GM18526 (cell line): ENCODE data around the gene DPP3.

Experiments used
- POLR2A ChIP-seq: IDR thresholded peaks from 3 replicates; pipeline ENCODE4 v1.6.1; 2011; ENCODE audit not compliant: insufficient read length; ENCODE audit errors: extremely low read depth

Gene DPP3

DNA sequence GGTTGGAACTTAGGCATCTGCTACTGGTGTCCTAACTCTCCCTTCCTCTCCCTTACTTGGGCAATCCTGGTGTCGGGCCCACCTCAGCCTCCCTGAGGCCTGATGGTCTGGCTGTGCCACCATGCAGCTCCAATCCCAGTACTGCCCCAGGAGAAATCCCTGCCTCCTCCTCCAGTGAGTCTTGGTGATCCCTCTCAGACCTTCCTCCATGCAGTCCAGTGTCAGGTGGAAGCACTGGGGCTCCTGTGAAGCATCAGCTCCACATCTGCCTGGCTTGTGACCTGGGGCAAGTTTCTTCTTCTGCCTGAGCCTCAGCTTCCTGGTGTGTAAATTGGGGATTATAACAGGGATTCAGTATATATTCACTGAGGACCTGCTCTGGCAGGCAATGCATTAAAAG is 15.3 kb upstream of the DPP3 start:
- no peak for TF ChIP-seq POLR2A

DNA sequence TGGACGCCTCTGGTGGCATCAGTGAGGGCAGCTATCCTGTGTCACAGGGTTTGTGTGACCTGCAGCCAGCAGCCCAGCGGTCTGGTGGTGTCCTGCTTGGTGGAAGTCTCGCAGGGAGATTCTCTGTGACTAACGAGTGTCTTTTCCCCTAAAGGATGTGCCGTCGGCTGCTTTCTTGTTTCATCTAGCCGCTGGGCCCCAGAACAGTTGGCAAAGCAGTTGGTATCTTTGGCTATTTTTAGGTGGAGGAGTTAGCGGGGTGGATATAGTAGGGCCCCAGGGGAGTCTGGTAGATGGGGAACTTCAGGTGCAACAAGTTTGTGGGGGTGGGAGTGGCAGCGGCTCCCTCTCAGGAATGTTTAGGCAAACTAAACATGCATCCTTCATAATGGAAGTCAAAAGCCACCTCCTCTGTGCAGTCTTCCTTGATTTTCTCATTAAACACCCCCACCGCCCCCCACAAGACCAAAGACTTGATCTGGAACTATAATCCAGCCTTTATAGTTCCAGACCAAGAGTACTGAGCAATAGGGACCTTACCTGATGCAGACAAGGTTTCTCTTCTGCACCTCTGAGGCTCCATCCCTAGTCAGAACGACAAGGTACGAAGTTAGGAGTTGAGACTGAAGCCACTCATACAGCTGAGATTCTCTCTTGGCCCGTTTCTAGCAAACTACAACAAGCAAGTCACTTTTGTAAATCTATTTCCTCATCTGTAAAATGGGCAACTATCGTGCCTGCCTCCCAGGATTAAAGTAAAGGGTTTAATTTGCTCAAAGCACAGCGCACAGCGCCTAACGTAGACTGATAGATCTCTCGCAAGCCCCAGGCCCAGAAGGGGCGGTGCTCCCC is 14.6 kb upstream of the DPP3 start:
- no peak for TF ChIP-seq POLR2A

DNA sequence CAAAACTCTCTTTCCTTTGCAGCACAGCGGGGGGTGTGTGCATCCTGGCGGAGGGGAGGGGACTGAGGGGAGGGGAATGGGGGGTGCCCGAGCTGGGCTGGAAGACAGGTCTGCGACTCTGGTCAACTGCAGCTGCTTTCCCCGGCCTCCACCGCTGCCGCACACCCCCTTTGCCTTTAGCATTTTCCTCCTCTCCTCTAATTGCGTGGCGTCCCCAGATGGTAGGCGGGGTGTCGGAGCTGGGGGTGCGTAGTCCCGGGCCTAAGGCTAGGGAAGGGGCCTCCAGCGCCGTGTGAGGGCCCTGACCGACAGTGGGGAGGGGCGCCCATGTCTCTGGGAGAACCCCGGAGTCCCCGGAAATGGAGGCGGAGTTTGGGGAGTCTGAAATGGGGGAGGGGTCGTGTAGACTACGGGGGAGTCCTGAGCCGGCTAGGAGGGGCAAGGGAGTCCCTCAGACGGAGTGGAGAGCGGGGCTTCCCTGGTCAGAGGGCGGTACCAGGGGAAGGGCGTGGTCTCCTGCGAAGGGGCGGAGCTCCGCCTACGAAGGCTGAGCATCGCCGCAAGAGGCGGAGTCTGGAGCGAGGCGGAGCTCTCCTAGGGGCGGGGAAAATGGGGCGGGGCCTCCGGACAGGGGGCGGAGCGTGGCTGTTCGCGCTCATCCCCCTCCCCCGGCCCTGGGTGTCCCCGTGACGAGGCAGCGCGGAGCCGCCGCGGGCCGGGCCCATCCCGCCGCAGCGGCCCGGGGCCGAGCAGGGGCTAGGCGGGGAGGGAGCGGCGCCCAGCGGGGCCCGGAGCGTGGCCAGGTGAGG is 13.8 kb upstream of the DPP3 start, which contains the start of gene PELI3:
Gene PELI3 (plus strand): TSS at position 681 of the 809 bp plus-strand sequence. CDS start 1,224 bp downstream, outside the sequence.
- no peak for TF ChIP-seq POLR2A

DNA sequence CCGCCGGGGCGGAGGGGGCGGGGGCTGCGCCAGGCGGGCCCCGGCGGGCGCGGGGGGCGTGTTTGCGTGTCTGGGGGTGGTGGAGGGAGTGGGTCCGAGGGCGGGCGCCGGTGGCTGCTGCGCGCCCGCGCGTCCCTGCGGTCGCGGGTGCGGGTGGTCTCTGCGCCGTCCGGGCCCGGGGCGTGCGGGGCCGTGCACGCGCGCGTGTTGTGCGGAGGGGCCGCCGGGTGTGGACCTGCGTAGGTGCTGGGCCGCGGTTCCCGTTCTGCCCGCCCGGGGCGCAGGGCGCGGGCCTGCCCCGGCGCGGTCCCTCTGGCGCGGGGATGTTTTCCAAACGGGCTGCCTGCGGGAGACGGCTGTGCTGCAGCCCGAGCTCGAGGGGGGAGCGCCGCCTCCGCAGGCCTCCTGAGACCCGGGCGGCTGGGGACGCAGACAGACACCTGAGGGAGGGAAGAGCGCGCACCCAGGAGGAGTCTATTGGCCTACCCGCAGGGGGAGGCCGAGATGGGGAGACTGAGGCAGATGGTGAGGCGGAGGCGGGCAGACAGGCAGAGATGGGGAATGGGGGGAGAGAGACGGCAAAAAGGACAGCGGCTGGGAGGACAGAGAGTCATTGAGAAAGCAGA is 13.1 kb upstream of the DPP3 start:
- TF ChIP-seq POLR2A = no peak

DNA sequence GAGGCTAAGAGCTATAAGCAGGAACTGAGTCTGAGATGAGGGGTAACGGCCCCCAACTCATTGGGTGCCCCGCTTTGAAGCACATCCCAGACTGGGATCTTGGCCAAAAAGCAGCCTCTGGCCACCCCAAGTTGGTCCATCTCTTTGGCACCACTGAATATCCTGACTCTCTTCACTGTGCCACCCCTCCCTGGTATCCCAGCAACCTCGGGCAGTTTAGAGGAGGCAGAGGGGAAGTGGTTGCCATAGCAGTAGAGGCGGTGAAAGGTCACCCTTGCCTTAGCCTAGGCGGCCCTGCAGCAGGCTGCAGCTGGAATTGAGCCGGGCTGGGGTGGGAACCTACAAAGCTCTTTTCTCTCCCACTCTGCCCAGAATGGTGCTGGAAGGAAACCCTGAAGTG is 12.5 kb upstream of the DPP3 start:
- TF ChIP-seq POLR2A = no peak

DNA sequence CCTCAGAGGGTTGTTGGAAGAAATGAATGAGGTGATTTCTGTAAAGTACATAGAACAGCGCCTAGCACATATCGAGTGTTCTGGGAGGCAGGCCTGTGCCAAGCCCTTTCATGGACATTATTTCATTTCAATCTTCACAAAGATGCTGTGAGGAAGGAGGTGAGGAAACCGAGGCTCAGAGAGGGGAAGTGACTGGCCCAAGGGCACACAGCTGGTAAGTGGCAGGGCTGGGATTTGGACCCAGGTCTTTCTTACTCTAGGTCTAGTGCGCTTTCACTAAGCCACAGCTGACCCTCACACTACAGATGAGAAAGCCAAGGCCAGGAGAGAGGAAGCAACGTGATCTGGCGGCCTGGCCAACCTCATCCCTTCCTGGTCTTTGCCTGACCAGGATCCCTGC is 11.5 kb upstream of the DPP3 start:
- TF ChIP-seq POLR2A = no peak

DNA sequence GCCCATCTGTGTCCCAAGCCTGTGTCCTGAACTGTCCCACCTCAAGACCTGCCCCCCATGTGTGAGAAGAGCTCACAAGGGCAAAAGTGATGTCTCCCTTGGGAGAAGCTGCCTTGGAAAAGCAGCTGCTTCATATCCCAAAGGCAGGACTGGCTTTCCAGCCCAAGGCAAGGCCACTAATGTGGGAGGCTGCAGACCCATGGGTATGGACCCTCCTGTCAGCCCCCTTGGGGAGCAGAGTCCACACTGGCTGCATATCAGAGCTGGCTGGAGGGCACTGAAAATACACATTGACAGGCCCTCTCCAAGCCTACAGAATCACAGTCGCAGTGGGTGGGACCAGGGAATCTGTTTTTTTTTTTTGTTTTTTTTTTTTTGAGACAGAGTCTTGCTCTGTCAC is 10.8 kb upstream of the DPP3 start:
- no peak for TF ChIP-seq POLR2A

DNA sequence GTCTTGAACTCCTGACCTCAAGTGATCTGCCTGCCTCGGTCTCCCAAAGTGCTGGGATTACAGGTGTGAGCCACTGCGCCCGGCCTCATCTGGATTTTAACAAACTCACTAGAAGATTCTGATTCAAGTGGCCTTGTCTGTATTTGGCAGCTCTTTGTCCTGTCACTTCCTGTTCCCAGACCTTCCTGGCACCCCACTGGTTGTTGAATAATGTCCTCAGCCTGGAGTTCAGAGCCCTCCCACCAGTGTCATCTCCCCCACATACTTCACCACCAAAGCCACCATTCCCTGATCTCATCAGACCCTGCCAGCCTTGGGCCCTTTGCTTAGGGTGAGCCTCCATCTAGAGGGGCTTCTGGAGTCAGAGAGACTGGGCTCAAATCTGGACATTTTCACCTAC is 10.2 kb upstream of the DPP3 start:
- no peak for TF ChIP-seq POLR2A

DNA sequence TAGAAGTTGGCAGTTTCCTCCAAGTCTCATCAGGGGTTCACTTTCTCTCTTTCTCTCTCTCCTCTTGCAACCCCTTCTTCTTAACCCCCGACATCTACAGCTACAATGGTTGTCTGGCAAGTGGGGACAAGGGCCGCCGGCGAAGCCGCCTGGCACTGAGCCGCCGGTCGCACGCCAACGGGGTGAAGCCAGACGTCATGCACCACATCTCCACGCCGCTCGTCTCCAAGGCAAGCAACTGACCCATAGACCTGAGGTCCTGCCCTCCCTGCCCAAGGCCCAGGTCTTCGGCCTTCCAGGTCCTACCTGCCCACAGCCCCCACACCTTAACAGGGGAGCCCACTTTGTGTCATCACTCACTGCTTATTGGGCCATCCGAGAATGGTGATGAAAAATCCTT is 9.1 kb upstream of the DPP3 start:
- TF ChIP-seq POLR2A = no peak

DNA sequence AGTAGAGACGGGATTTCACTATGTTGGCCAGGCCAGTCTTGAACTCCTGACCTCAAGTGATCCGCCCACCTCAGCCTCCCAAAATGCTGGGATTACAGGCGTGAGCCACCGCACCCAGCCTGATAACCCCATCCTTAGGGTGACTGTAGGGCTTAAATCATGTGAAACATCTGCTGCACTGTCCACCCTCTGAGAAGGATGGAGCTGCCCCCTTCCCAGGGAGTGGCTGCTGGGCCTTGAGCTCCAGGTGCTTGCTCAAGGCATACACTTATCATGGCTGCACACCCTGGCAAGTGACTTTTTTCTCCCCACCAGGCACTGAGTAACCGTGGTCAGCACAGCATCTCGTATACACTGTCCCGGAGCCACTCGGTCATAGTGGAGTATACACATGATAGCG is 8.2 kb upstream of the DPP3 start:
- no peak for TF ChIP-seq POLR2A

DNA sequence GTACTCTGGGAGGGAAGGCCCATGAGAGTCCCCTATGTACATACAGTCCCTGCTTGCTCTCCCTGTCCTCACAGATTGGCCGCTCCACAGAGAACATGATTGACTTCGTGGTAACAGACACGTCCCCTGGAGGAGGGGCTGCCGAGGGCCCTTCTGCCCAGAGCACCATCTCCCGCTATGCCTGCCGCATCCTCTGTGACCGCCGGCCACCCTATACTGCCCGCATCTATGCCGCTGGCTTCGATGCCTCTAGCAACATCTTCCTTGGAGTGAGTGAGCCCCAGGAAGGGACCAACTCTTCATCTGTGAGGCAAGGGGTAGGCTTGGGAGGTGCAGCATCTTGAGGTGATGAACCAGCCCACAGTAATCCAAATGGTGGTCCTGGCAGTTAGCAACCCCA is 7.1 kb upstream of the DPP3 start:
- no peak for TF ChIP-seq POLR2A

DNA sequence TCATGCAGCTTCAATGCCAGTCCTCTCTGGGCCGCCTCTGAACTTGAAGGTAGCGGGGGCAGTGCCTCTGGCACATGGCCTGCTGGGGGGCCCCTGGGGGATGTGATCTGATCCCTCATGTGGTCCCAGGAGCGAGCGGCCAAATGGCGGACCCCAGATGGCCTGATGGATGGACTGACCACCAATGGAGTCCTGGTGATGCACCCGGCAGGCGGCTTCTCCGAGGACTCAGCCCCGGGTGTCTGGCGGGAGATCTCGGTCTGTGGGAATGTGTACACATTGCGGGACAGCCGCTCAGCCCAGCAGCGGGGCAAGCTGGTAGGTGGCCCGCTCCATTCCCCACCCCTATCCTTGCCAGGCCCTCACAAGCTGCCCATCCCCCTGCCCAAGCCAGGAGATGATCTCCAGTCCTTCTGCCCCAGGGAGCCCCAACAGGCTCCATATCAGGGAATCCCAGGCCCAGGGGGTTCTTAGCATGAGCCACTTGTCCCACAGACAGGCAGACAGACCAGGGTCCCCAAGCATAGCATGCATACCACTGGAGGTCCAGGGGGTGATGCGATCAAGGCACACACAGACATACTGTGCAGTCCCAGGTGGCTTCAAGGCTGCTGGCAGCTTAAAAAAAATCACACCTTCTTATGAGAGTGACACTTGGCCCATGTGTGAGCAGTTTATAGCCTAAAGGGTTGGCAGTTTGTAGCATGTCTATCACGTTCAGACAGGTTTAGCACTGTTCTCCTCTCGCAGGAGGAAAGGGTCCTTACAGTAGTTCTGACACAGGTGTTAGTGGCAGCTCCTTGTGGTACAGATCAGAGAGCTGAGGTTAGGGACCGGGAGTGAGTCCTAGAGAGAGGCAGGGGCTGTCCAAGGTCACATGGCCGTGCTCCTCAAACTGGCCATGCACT is 6.4 kb upstream of the DPP3 start:
- TF ChIP-seq POLR2A = no peak

DNA sequence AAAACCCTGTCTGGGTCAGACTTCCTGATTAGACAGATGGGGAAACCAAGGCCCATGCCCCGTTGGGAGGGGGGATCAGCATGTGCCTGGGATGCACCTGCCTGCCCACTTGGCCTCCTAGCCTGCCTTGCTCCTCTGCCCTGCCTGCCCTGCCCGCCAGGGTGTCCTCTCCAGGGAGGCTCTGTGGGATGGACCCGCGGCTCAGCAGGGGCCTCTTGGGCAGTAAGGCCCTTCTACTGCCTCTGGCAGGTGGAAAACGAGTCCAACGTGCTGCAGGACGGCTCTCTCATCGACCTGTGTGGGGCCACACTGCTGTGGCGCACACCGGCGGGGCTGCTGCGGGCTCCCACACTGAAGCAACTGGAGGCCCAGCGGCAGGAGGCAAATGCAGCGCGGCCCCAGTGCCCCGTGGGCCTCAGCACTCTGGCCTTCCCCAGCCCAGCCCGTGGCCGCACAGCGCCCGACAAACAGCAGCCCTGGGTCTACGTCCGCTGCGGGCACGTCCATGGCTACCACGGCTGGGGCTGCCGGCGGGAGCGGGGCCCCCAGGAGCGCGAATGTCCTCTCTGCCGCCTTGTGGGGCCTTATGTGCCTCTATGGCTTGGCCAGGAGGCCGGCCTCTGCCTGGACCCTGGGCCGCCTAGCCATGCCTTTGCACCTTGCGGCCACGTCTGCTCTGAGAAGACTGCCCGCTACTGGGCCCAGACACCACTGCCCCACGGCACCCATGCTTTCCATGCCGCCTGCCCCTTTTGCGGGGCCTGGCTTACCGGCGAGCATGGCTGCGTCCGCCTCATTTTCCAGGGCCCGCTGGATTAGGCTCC is 4.7 kb upstream of the DPP3 start:
- TF ChIP-seq POLR2A = no peak
